SK-N-SH (cell line): ENCODE measurements around the gene ANKS1B. TPM values are rescaled to one million over a fixed set of nuclear protein-coding genes. Genes with fewer than 3 reads are reported as not detected.

ENCODE experiments used
- CTCF ChIA-PET: fragments of 300-600, 350-600 bp; formaldehyde crosslinking; extraction: SDS; loops from one replicate; lab custom pipeline; 2021; lab: Yijun Ruan, JAX
- POLR2A ChIA-PET: fragments of 350-600 bp; sonication (Branson Sonifier 250); formaldehyde crosslinking; extraction: SDS; loops from one replicate; lab custom pipeline; 2020; ENCODE audit warnings: antibody characterized with exemption, inconsistent platforms; lab: Yijun Ruan, JAX
- DNase-seq: peaks from one replicate; pipeline ENCODE4 v3.0.0; 2012
- H2AFZ ChIP-seq: fragments of 200-600 bp; sonication (generic); 2 replicates; pipeline ENCODE4 v1.8.1; 2016; ENCODE audit warnings: antibody characterized with exemption, mild to moderate bottlenecking, low read depth
- H3F3A ChIP-seq: fragments of 200-600 bp; sonication (generic); replicated peaks from 2 replicates; pipeline ENCODE3; 2016; ENCODE audit warnings: antibody characterized with exemption, mild to moderate bottlenecking; ENCODE audit not compliant: insufficient read depth
- H3K27ac ChIP-seq, 2 experiments: fragments of 200-500 bp in 1 of 2; fragments of 200-600 bp in 1 of 2; sonication (Bioruptor generic) in 1 of 2; sonication (generic), shearing (Covaris generic) in 1 of 2; 2 replicates each; pipeline versions ENCODE4 v1.5.1 to v1.6.1; 2014 to 2016; ENCODE audit warnings: low read depth in 2 of 2, inconsistent platforms in 1 of 2, low read length in 1 of 2, mild to moderate bottlenecking in 1 of 2, mixed read lengths in 1 of 2
- H3K27me3 ChIP-seq: fragments of 200-600 bp; sonication (generic), shearing (Covaris generic); 2 replicates; pipeline ENCODE4 v1.6.1; 2016; ENCODE audit warnings: mixed run types; ENCODE audit not compliant: insufficient read depth
- H3K36me3 ChIP-seq, 2 experiments: fragments of 200-500 bp in 1 of 2; fragments of 200-600 bp in 1 of 2; sonication (Bioruptor generic) in 1 of 2; sonication (generic) in 1 of 2; replicated peaks in 1 of 2; 2 replicates each; pipeline versions ENCODE3 to v1.5.1; 2014 to 2016; ENCODE audit warnings: low read length in 1 of 2, mild to moderate bottlenecking in 1 of 2; ENCODE audit not compliant: insufficient read depth in 2 of 2, control insufficient read depth in 1 of 2
- H3K4me1 ChIP-seq, 2 experiments: fragments of 200-500 bp in 1 of 2; fragments of 200-600 bp in 1 of 2; sonication (Bioruptor generic) in 1 of 2; sonication (generic), shearing (Covaris generic) in 1 of 2; 2 replicates each; pipeline versions ENCODE4 v1.5.1 to v1.6.1; 2014 to 2016; ENCODE audit warnings: low read depth in 1 of 2, low read length in 1 of 2, mixed run types in 1 of 2; ENCODE audit not compliant: insufficient read depth in 2 of 2, control insufficient read depth in 1 of 2
- H3K4me2 ChIP-seq: fragments of 200-600 bp; sonication (generic), shearing (Covaris generic); 2 replicates; pipeline ENCODE4 v1.6.1; 2017; ENCODE audit warnings: mixed run types
- H3K4me3 ChIP-seq, 2 experiments: fragments of 200-500 bp in 1 of 2; fragments of 200-600 bp in 1 of 2; sonication (Bioruptor generic) in 1 of 2; sonication (generic), shearing (Covaris generic) in 1 of 2; 2 replicates each; pipeline versions ENCODE4 v1.5.1 to v1.8.1; 2014 to 2016; ENCODE audit warnings: low read depth in 2 of 2, inconsistent platforms in 1 of 2, low read length in 1 of 2, mild to moderate bottlenecking in 1 of 2, mixed read lengths in 1 of 2, moderate library complexity in 1 of 2
- H3K79me2 ChIP-seq: fragments of 200-600 bp; sonication (generic); 2 replicates; pipeline ENCODE4 v1.8.1; 2017; ENCODE audit warnings: mild to moderate bottlenecking; ENCODE audit not compliant: insufficient read depth
- H3K9ac ChIP-seq: fragments of 200-600 bp; sonication (generic); 2 replicates; pipeline ENCODE4 v1.6.1; 2017; ENCODE audit warnings: mixed run types
- H3K9me2 ChIP-seq: fragments of 200-600 bp; sonication (generic); 2 replicates; pipeline ENCODE4 v1.6.1; 2017; ENCODE audit warnings: mixed run types
- H3K9me3 ChIP-seq: fragments of 200-600 bp; sonication (generic); 2 replicates; pipeline ENCODE4 v1.6.1; 2017; ENCODE audit warnings: mixed run types, mild to moderate bottlenecking, moderate library complexity
- H4K20me1 ChIP-seq: fragments of 200-600 bp; sonication (generic); 2 replicates; pipeline ENCODE4 v1.6.1; 2017; ENCODE audit warnings: mild to moderate bottlenecking, mixed run types; ENCODE audit not compliant: insufficient read depth
- FOSL2 ChIP-seq: IDR thresholded peaks from 2 replicates; pipeline ENCODE4 v1.4.0; 2012; ENCODE audit warnings: low read depth, mild to moderate bottlenecking, moderate library complexity, borderline replicate concordance
- JUND ChIP-seq: IDR thresholded peaks from 2 replicates; pipeline ENCODE4 v1.4.0; 2012
- MEF2A ChIP-seq: IDR thresholded peaks from 2 replicates; pipeline ENCODE4 v1.4.0; 2012; ENCODE audit warnings: low read depth, borderline replicate concordance
- NFIC ChIP-seq: IDR thresholded peaks from 2 replicates; pipeline ENCODE4 v1.4.0; 2012; ENCODE audit warnings: borderline replicate concordance
- NRF1 ChIP-seq: IDR thresholded peaks from 2 replicates; pipeline ENCODE4 v1.6.1; 2012; ENCODE audit warnings: low read depth, mild to moderate bottlenecking, low read length
- RAD21 ChIP-seq: IDR thresholded peaks from 2 replicates; pipeline ENCODE4 v1.6.1; 2012; ENCODE audit warnings: mild to moderate bottlenecking, low read length
- RXRA ChIP-seq: IDR thresholded peaks from 2 replicates; pipeline ENCODE4 v1.4.0; 2012; ENCODE audit warnings: low read depth, mild to moderate bottlenecking, borderline replicate concordance
- SIN3A ChIP-seq: IDR thresholded peaks from 2 replicates; pipeline ENCODE4 v1.6.1; 2012; ENCODE audit warnings: low read depth, mild to moderate bottlenecking, low read length, moderate library complexity, borderline replicate concordance
- SMC3 ChIP-seq: IDR thresholded peaks from 2 replicates; pipeline ENCODE4 v1.6.1; 2012; ENCODE audit warnings: low read depth, low read length, improper control_type of control experiment
- TAF1 ChIP-seq: IDR thresholded peaks from 2 replicates; pipeline ENCODE4 v1.6.1; 2012; ENCODE audit warnings: low read depth, mild to moderate bottlenecking, low read length, moderate library complexity, borderline replicate concordance
- TCF12 ChIP-seq: IDR thresholded peaks from 2 replicates; pipeline ENCODE4 v1.4.0; 2012
- TEAD4 ChIP-seq: IDR thresholded peaks from 2 replicates; pipeline ENCODE4 v1.4.0; 2012; ENCODE audit warnings: mild to moderate bottlenecking, borderline replicate concordance; ENCODE audit not compliant: insufficient read depth
- WGBS: methylation state at CpG from one replicate; pipeline ENCODE4 v1.1.6; 2017; ENCODE audit warnings: low lambda C conversion rate; 5-methylcytosine and 5-hydroxymethylcytosine counted together
- polyA plus RNA-seq, 3 experiments: library from polyadenylated mRNA; depleted of rRNA; stranded (reverse); fragments of >200 nt; gene quantifications; 2 replicates each; pipeline ENCODE4 v1.2.3, GENCODE V29; 2012
- TF ChIP-seq, protein P1 (sequence below): IDR thresholded peaks from 2 replicates; pipeline ENCODE4; 2012
- TF ChIP-seq, protein P2 (sequence below): fragments of 150-350 bp; IDR thresholded peaks from 2 replicates; pipeline ENCODE4 v1.6.1; 2017; ENCODE audit warnings: antibody characterized with exemption, low read length, low read depth, borderline replicate concordance
- TF ChIP-seq, protein P3 (sequence below): IDR thresholded peaks from 2 replicates; pipeline ENCODE4 v1.4.0; 2012; ENCODE audit warnings: low read depth, borderline replicate concordance
- TF ChIP-seq, protein P4 (sequence below): IDR thresholded peaks from 2 replicates; pipeline ENCODE4 v1.4.0; 2012; ENCODE audit warnings: low read depth
- TF ChIP-seq, protein P5 (sequence below): fragments of 200-600 bp; sonication (generic); IDR thresholded peaks from 2 replicates; pipeline ENCODE4 v1.6.1; 2017; ENCODE audit warnings: antibody characterized with exemption, mild to moderate bottlenecking, moderate library complexity

ANKS1B gene
- polyA plus RNA-seq, 1 of the 3 experiments (the other 2 are of a cell fraction), result 1.8 TPM

DNA sequence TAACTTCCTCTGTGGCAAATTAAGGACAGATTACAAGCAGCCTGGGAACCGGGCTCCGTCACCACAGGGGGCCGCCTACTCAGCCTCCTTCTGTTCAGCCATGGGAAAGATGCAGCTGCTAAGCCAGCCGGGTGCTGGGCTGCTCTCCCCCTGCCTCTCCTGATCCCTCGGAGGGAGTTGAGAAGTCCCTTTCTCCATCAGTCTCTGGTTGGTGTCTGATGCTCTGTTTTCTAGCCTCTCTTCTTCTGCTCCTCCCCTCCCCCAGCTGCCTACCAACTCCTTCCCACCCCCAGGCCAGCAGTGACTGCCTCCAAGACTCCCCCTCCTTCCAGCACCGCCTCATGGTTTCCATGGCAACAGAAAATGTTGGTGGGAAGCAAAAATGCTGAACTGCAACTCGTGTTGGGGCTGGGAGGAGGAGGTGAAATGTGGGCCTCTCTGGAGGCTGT lies 853.0 kb downstream of the ANKS1B start:
- Histone ChIP-seq H3K4me2 (peak overlapping the region; percentile 2; the same call in 1 of the 2 replicates), H3F3A (no peaks in the 10 kb centered on the region), H3K27me3 (no peaks in the 10 kb centered on the region), H3K27ac (peak overlapping the region in 1 of 2 experiments; percentile 18; a peak in 1 of 4 replicates), H3K4me1 (peaks cover 3 to 7% of the 10 kb centered on the region in 2 experiments; a peak in 2 of 4 replicates), H3K79me2 (no peaks in the 10 kb centered on the region), H4K20me1 (no peaks in the 10 kb centered on the region), H2AFZ (no peak overlapping the region), H3K9ac (no peak overlapping the region), H3K9me3 (no peaks in the 10 kb centered on the region), H3K9me2 (no peaks in the 10 kb centered on the region), H3K36me3 (no peaks in the 10 kb centered on the region), H3K4me3 (no peak overlapping the region)
- 21% methylated on average over 7 of the region's 7 CpGs for WGBS
- ChIA-PET CTCF (no interaction called here), POLR2A (no interaction called here)
- DNase-seq, result no peak
- TF ChIP-seq, protein P1, sequence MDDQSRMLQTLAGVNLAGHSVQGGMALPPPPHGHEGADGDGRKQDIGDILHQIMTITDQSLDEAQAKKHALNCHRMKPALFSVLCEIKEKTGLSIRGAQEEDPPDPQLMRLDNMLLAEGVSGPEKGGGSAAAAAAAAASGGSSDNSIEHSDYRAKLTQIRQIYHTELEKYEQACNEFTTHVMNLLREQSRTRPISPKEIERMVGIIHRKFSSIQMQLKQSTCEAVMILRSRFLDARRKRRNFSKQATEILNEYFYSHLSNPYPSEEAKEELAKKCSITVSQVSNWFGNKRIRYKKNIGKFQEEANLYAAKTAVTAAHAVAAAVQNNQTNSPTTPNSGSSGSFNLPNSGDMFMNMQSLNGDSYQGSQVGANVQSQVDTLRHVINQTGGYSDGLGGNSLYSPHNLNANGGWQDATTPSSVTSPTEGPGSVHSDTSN, result no peak
- TF ChIP-seq TAF1 (no peak), TEAD4 (no peak), JUND (no peak), SMC3 (no peak), NFIC (no peak), RXRA (no peak), FOSL2 (no peak), SIN3A (no peak), RAD21 (no peak), TCF12 (no peak), MEF2A (no peak), NRF1 (no peak)
- TF ChIP-seq, protein P2, sequence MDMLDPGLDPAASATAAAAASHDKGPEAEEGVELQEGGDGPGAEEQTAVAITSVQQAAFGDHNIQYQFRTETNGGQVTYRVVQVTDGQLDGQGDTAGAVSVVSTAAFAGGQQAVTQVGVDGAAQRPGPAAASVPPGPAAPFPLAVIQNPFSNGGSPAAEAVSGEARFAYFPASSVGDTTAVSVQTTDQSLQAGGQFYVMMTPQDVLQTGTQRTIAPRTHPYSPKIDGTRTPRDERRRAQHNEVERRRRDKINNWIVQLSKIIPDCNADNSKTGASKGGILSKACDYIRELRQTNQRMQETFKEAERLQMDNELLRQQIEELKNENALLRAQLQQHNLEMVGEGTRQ, result no peak
- TF ChIP-seq, protein P3, sequence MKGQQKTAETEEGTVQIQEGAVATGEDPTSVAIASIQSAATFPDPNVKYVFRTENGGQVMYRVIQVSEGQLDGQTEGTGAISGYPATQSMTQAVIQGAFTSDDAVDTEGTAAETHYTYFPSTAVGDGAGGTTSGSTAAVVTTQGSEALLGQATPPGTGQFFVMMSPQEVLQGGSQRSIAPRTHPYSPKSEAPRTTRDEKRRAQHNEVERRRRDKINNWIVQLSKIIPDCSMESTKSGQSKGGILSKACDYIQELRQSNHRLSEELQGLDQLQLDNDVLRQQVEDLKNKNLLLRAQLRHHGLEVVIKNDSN, result no peak
- TF ChIP-seq, protein P4, sequence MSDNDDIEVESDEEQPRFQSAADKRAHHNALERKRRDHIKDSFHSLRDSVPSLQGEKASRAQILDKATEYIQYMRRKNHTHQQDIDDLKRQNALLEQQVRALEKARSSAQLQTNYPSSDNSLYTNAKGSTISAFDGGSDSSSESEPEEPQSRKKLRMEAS, result no peak
- TF ChIP-seq, protein P5, sequence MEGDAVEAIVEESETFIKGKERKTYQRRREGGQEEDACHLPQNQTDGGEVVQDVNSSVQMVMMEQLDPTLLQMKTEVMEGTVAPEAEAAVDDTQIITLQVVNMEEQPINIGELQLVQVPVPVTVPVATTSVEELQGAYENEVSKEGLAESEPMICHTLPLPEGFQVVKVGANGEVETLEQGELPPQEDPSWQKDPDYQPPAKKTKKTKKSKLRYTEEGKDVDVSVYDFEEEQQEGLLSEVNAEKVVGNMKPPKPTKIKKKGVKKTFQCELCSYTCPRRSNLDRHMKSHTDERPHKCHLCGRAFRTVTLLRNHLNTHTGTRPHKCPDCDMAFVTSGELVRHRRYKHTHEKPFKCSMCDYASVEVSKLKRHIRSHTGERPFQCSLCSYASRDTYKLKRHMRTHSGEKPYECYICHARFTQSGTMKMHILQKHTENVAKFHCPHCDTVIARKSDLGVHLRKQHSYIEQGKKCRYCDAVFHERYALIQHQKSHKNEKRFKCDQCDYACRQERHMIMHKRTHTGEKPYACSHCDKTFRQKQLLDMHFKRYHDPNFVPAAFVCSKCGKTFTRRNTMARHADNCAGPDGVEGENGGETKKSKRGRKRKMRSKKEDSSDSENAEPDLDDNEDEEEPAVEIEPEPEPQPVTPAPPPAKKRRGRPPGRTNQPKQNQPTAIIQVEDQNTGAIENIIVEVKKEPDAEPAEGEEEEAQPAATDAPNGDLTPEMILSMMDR, result no peak
